GM23248 (cell line): ENCODE results near the gene RIT2.

Source experiments
- EZH2 ChIP-seq: fragments of 200-600 bp; sonication (generic); IDR thresholded peaks from 2 replicates; pipeline ENCODE4 v1.6.1; 2018; ENCODE audit warnings: antibody characterized with exemption, mild to moderate bottlenecking; ENCODE audit not compliant: insufficient read depth, poor library complexity, severe bottlenecking
- EZH2phosphoT487 ChIP-seq: fragments of 200-600 bp; sonication (generic); IDR thresholded peaks from 2 replicates; pipeline ENCODE4 v1.6.1; 2018; ENCODE audit warnings: antibody characterized with exemption, moderate library complexity, mild to moderate bottlenecking, low read depth; ENCODE audit not compliant: insufficient read depth

DNA sequence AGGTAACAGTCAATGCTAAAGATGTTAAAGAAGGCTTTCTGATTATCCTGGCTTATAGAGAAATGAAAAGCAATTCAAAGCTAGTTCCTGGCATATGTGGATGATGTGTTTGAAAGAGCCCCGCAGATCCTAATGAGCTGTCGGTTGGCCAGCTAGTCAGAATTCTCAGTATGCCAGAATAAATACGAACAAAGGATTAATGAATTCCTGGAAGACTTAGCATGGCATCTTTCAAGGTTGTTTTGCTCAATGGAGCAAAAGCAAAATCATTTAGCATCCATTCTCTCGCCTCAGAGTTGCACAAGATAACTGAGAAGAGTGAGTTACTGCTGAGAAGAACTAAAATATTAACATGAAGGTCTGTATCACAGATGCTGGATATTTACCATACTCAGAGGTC is 307.6 kb downstream of the RIT2 start:
- TF ChIP-seq EZH2phosphoT487 (no peak), EZH2 (no peak)
